CD4-positive, alpha-beta T cell treated with Interleukin-21 for 1 hour (primary cell): ENCODE results near the gene KATNB1.

Experiments
- DNase-seq: peaks from one replicate; pipeline ENCODE4 v3.0.0-alpha.2; 2020

The KATNB1 gene

DNA sequence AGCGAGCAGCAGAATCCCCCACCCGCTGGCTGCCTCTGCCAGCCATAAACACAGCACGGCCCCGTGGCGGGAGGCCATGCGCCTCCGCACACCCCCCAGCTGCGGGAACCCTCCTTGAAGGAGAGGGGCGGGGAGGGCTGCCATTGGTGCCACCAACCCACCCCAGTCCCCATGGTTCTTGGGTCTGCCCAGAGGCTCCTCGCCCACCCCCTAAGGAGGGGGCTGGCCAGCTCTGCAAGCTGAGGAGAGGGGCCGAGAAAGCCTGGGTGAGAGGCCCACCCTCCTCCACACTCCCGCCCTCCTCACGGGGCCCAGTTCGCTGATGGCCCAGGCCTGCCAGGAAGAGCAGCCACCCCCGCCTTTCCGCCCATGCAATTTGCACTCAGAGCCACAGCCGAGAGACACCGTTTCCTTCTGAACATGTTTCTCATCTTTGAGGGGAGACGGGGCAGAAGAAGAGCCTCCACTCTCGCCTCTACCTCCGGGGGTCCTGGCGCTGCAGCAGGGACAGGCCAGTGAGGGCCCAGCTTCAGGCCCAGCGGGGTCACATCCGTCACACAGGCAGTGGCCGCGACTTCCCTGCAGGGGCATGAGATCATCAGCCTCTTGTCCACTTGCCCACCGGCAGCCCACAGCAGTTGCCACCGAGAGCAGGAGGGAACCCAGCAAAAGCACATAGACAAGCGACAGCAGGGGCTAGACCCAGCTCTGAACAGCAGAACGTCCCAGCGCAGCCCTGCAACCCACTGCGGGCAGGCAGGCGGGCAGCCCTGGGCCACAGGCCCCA, 23.0 kb downstream of the KATNB1 start:
- peak; percentile 23 for DNase-seq

DNA sequence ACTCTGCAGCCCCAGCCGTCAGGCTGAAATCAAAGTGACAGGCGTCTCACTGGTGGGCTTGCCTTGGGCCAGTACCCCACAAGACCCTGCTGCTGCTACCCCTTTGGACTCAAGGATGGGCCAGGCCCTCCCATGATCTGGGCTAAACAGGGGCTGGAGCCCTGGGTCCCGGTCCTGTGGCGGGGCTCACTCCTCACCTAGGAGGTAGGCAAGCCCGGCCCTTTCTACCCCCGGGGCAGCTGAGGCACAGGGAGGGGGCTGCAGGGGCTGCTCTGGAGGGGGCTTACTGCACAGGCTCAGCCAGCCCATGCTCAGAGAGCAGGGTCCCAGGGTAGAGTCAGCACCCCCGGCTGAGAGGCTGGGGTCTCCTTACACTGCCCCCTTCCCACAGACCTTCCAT, 23.6 kb downstream of the KATNB1 start:
- DNase-seq, result no peak

DNA sequence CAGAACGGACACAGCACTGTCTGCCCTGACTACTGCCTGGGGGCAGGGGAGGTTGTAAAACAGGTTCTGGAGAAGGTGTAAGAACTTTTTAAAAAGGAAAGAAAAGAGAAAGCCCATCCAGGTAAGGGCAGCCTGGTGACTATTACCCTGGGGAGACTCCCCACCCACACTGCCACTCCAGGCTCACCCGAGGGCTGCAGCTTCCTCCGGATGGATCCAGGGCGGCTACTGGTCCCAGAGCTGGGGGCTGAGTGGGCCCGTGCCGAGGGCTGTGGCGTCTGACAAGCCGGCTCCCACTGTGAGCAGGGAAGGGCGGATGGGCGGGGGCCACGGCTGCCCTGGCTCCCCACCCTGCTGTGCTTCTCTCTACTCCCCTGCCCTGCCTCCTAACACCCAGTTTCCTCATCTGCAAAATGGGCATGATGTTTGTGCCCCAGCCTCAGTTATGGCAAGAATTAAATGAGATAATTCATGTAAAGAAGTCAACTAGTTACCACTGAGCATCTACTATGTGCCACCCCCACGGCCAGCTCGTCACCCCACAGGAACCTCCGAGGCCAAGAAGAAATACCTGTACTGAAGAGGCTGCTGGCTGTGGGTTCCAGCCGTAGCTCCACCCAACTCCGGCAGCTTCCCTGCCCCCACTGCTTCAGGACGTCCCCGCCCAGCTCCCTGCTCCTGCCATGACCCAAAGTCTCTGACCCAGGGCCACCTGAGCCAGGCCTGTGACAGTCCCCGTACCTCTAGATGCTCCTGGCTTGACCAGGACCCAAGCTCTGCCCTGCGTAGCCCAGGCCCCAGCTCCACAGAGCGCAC, 24.2 kb downstream of the KATNB1 start:
- DNase-seq, result no peak

DNA sequence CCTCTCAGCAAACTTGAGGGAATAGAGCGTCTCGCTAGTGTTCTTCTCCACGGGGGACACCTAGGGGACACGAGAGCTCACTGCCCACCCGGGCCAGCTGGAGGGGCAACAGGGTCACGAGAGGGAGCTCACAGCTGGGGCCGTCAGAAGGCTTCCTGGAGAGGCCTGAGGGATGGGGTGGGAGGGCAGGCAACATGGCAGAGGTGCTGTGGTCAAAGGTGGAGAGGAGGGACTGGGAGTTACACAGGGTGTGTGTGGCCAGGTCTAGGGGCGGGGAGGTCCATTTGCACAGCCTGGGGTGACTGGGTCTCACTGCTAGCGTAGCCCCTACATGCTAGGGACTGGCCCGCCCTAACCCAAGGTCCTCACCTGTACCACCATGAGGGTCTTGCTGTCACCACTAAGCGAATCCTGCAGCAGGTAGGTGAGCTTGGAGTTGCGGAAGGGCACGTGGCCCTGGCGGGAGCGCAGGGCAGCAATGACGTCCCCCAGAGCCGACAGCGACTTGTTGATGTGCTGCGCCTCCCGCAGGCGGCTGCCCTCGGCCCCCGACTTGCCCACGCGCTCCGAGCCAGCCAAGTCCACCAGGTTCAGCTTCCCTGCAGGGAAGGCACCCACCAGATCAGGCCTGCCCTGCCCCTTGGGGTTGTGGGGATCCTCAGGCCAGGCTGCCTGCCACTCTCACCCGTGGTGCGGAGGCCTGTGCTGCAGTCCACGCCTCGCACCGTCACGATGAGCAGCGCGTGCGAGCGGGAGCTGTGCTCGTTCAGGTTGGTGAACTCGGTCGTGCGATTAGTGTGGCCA, 25.0 kb downstream of the KATNB1 start:
- no peak for DNase-seq

DNA sequence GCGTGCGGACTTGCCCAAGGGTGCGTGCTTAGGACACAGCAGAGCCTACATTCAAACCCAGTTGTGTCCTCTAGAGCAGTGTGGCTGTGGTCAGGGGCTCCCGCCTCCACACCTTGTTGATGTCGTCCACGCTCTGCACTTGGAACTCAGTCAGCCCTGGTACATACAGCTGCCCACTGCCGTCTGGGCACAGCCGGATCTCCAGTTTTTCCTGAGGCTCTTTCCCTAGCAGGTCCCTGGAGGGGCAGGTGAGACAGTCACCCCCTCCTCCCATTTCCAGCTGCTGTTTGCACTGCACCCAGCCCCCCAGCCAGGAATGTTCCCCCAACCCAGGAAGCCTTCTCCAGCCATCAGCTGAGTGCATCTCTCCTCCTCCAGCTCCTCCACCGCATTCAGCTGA, 25.7 kb downstream of the KATNB1 start:
- no peak for DNase-seq

DNA sequence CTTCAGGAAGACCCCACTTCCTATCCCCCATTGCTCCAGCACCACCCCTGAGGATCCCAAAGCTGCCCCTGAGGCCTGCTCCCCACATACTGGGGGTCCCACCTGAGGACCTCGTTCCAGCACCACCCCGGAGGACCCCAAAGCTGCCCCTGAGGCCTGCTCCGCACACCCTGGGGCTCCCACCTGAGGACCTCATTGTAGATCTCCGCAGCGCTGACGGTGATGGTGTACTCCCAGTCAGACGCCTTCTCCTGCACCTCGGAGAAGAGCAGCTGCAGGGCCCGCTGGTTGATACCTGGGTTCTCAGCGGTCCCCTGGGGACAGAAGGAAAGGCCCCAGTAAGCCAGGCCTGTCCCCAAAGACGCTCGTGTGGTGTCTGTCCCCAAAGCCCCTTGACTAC, 26.4 kb downstream of the KATNB1 start:
- no peak for DNase-seq

DNA sequence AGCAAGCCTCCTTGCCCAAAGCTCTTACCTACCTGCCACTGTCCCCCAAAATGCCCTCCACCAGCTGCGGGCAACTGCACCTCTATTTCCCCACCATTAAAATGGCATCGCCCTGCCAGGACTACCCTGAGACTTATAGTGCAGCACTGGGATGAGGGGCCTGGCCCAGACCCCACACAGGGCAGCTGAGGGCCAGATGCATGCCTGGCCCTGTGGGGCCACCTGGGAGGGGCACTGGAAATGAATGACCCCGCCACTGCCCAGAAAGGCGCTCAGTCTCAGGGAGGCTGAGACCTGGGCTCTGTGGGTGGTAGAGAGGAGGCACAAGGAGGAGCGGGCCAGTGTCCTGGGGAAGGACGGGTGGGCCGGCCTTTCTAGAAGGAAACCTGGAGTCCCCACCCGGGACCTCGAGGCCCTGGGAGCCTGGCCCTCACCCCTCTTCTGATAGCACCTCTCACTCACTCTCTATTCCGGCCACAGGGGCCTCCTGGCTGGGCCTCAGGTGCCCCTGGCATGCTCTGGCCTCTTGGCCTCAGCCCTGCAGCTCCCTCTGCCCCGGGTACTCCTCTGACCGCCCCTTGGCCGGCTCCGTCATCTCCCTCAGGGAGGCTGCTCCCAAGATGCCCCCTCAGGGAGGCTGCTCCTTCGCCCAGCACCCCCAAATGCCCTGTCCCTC, 26.9 kb downstream of the KATNB1 start:
- no peak for DNase-seq

DNA sequence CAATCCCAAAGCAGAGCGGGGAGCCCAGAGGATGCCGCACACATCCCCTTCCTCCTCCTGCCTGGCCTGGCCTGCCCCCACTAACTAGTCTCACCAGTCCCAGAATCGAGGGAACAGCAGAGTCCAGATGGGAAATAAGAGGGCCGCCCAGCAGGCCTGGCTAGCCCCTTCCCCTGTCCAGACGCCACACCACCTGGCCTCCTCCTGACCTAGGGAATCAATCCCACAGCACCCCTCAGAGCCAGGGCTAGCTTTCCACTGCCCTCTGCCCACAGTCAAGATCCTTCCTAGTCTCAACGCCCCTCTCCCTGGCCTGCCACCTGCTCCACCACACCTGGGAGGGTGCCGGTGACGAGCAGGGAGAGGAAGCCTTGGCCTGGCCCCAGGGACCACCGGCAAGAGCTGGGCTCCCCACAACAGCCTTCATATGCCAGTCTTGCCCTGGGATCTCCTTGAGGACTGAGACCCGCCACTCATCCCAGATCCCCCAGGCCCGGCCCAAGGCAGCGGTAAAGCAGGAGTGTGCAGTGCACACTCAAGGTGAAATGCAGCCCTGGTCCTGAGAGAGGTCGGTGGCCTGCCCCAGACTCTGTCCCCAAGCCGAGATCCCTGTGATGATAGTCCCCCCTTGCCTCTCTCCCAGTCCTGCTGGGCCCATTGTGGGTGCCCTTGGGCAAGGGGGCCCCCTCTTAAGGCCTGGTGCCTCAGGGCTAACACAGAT, 27.9 kb downstream of the KATNB1 start:
- no peak for DNase-seq

DNA sequence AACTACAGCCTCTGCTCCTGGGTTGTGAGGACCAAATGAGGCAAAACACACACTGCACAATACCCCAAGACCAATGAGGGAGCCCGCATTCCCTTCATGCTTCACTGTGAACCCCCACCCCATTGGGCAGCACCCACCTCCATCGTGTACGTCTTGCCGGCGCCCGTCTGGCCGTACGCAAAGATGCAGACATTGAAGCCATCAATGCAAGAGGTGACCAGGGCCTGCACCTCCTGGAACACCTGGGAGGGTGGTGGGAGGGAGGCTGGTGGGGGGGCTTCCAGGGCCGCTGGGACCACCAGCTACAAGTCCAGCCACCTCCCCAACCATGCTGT, 28.4 kb downstream of the KATNB1 start:
- DNase-seq, result no peak

DNA sequence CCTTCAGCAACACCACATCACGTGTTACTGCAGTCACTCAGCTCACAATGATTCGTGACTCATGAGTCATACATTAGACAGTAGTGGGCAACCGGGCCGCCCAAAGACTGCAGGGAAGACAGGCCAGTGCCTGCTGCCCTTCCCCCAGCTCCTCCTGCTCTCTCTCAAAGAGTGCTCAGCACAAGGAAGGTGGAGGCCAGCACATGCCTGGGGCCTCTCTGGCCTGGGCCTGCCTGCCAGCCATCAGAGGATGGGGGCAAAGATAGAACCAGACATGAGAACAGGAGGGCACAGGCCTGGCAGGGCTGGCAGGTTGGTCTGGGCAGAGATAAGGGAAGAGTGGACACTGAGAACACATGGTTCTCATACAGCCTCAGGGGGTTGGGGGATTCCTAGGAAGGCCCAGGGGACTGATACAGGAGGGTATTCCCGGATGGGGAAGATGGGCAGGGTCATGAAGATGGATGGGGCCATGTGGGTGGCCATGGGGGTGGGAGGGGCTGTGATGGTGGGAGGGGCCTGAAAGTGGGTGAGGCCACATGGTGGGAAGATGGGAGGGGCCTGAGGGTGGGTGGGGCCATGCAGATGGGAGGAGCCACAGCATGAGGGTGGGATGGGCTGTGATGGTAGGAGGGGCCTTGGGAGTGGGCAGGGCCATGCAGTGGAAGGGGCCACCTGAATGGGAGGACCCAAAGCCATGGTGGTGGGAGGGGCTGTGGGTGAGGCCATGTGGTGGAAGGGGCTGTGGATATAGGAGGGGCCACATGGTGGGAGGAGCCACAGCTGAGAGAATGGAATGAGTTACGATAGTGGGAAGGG, 29.0 kb downstream of the KATNB1 start:
- peak; percentile 35 for DNase-seq

DNA sequence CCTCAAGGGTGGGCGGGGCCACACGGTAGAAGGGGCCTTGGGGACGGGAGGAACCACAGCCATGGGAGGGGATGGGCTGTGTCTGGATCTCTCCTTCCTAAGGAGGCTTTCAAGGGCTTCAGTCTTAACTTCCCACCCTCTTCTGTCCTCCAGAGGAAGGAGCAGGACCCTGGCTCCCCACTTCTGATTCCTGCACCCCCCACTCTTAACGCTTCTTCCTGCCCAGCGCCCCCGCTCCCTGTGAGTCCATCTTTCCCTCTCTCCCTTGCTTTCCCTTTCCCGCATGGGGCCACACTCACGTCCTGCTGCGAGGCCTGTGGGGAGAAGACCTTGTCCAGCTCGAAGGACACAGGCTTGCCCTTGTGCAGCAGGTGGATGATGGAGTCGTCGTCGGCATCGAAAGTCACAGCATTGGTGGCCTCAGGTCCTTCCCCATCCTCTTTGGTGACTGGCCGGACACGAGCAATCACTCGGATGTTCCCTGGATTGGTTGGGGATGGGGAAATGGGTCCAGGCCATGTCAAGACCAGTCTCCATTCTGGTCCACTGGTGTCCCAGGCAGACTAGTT, 29.7 kb downstream of the KATNB1 start:
- DNase-seq, result no peak

DNA sequence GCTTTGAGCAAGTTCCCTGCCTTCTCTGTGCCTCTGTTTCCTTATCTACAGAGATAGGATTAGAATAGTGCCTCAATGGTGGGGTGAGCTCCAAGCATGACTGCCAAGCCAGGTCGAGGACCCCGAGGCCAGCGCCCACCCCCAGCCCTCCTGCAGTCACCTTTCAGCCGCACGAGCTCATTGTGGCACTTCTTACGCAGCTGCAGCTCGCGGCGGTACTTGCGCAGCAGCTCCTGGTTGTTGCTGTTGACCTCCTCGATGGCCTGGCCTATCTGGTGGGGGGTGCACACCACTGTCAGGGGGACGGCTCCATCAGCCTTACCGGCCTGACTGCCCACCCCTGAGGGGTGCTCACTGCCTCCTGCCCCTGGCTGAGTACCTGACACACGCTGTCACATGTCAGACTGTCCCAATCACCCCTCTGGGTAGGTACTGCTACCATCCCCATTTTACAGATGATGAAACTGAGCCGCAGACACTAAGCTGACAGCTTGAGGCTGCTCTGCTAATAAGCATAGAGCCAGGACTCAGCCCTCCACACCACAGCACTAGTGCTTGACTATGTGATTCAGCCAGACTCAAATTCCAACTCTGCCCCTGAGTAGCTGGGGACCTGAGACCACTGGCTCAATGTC, 31.3 kb downstream of the KATNB1 start:
- no peak for DNase-seq

DNA sequence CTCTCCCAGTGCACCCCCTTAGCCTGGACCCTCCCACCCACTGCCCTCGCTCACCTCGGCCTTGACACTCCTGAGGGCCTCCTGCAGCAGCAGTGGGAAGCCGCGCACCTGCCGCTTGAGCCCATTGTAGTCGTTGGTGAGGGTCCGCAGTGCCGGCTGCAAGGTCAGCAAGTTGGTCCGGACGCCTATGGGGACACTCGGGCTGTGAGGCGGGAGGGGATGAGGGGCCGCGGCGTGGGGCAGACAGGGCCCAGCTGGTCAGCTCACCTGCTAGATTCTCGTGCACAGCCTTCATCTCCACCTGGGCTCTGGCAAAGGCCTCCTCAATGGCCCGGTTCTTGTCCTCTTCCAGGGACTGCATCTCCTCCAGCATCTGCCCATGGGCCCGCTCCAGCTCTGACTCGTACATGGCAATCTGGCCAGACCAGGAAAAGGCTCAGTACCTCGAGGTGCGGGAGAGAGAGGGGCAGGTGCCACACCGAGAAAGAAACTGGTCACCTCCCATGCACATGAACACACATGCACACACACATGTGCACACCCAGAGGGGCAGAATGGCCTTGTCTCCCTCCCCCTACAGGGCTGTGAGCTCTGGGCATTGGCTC, 34.1 kb downstream of the KATNB1 start:
- no peak for DNase-seq

DNA sequence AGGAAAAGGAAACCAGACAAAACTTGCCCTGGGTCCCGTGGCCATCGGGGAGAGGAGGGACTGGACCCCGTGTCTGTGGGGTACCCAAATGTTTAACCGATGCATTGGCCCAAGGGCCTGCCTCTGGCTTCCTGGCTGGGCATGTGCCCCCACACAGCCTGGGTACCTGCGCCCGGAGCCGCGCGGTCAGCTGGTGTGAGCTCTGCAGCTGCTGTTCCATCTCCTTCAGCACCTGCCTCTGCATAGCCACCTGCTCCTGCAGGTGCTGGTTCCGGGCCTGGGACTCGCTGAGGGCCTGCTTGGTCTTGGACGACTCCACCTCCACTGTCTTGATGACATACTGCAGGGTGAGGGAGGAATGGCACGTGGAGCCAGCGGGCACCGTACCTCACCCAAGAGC, 34.8 kb downstream of the KATNB1 start:
- no peak for DNase-seq

DNA sequence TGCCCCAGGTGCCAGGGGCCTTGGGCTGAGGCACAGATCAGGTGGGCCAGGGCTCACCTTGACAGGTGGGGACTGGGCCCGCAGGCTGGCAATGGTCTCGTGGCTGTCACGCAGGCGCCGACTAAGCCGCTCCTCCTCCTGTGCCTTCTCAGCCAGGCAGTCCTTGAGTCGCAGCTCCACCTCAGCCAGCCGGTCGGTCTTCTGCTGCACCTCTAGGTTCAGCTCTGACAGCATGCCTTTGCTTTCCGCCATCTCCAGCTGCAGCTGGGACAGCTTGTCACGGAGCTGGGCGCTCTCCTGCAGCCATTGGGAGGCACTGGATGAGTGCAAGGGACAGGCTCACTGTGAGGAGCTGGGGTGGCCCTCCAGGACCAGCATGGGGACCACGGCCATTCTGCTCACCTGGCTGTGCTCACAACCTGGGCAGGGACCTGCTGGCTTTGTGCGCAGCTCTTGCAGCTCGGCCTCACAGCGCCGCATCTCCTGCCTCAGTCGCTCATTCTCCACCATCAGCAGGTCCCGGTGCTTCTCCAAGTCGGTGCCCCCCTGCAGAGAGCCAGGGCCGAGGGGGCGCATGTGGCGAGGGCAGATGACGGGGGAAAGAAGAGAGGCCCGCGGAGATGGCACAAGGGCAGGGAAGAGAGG, 35.7 kb downstream of the KATNB1 start:
- DNase-seq, result no peak

DNA sequence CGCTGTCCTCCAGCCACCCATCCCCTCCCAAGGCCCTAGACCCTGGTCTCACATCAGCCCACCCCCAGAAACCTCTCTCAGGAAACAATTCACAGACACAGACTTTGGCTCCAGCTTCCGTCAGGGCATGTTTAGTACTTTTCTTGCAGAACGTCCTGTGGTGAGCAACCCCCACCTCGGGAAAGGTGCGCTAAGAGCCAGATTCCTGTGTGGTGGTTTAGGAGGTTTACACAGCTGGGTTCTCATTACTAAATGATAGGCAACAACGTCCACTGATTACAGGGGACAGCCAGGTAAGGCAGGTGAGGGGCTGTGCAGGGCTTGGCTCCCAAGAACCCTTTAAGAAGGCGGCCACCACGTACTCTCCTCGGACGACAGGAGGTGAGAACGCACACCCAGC, 37.4 kb downstream of the KATNB1 start:
- no peak for DNase-seq

DNA sequence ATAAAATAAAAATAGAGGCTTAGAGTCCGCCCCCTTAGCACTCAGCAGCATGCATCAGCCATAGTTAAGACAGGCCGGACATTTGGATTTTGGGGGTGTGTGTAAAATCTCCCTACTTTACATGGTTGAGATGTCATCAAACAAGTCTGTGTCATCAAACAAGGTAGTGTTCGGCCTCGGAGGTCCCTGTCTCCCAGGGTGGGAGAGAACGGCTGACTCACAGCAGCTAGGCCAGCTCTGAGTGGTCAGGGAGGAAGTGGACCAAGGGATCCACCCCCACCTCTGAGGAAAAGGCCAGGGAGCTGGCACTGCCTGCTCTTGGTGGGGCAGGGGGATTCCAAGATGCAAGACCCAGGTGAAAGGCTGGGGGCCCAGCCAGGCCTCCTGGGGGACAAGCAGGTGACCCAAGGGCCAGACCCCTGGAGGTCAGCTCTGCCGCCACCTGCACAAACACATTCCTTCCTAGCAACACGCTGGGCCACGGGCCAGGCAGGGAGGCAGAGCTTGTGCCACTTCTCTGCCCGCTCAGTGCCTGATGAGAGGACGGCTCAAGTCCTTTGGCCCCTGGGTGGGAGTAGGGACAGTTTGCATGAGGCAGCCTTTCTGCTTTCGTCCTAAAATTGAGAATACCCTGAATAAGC, 38.2 kb downstream of the KATNB1 start:
- no peak for DNase-seq

DNA sequence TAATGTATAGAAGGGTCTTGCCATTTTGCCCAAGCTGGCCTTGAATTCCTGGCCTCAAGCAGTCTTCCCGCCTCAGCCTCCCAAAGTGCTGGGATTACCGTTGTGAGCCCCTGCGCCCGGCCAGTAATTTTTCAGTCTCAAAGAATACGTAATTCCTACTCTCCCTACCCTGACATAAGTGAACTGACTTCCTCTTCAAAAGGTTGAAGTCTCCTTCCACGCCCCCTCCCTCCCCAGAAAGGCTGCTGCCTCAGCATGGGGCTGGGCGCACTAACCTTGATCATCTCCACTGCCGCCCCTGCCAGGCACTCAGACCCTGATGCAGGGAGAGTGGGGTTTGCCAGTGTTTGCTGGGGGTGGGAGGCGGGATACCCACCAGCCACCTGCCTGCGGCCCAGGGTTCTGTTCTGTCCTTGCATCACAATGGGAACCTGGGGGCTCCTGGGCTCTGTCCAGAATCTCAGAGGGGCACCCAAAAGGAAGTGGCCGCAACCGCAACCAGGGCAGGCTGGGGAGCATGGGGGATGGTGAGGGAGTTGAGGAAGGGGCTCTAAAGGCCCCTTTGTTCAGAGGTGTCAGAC, 39.2 kb downstream of the KATNB1 start:
- DNase-seq, result no peak
